Ovary (tissue), 9 donors: ENCODE measurements around the gene FAM120B. TPM values are rescaled to one million over a fixed set of nuclear protein-coding genes. Genes with fewer than 3 reads are reported as not detected.

ENCODE experiments used
- DNase-seq, 5 donors: peaks; one replicate each; pipeline ENCODE4 v3.0.0-alpha.2; 2019 to 2020
- H3K27ac ChIP-seq, 2 donors: fragments of 200-600 bp; one replicate each; pipeline versions ENCODE4 v1.5.1 to v1.8.0; 2019 to 2022
- H3K27me3 ChIP-seq: fragments of 200-600 bp; one replicate; pipeline ENCODE4 v1.8.0; 2022
- H3K36me3 ChIP-seq: fragments of 200-600 bp; sonication (generic); one replicate; pipeline ENCODE4 v1.5.1; 2019
- H3K4me1 ChIP-seq: one replicate; pipeline ENCODE4 v1.8.1; 2013; ENCODE audit warnings: mild to moderate bottlenecking, moderate library complexity; ENCODE audit not compliant: insufficient read depth
- H3K4me3 ChIP-seq: fragments of 200-600 bp; sonication (generic); one replicate; pipeline ENCODE4 v1.5.1; 2017
- H3K9me3 ChIP-seq, 2 donors: fragments of 200-600 bp in 1 of 2; sonication (generic) in 1 of 2; one replicate each; pipeline versions ENCODE4 v1.5.1 to v1.8.1; 2013 to 2019; ENCODE audit warnings: mild to moderate bottlenecking in 1 of 2, moderate library complexity in 1 of 2
- CTCF ChIP-seq, 3 donors: fragments of 450-650 bp in 2 of 3; fragments of 200-600 bp in 1 of 3; IDR thresholded peaks; one replicate each; pipeline versions ENCODE4 v1.5.1 to v1.8.0; 2016 to 2022; ENCODE audit warnings: antibody characterized with exemption in 3 of 3, mild to moderate bottlenecking in 1 of 3
- EP300 ChIP-seq: sonication (generic); formaldehyde crosslinking; IDR thresholded peaks from one replicate; pipeline ENCODE4 v1.6.1; 2017; ENCODE audit warnings: antibody characterized with exemption
- POLR2A ChIP-seq: fragments of 450-650 bp; IDR thresholded peaks from one replicate; pipeline ENCODE4 v1.6.1; 2017; ENCODE audit warnings: antibody characterized with exemption, mild to moderate bottlenecking, moderate library complexity
- WGBS, 3 donors: extraction: QIAGEN DNeasy Blood & Tissue Kit in 1 of 3; methylation state at CpG; one replicate each; pipeline versions ENCODE4 v1.1.5 to v1.1.7; 2013 to 2017; 5-methylcytosine and 5-hydroxymethylcytosine counted together
- intact Hi-C, 4 donors: fragments of 100-400 bp; cut with DNase I; formaldehyde crosslinking; loops; one replicate each; pipeline versions ENCODE4 v1.11.0 to v1.15.1; 2022 to 2023
- polyA plus RNA-seq, 2 donors: library from polyadenylated mRNA; stranded (reverse); fragments of 200-250 nt in 1 of 2; fragments of 350-450 nt in 1 of 2; fragmentation: Illumina TruSeq in 1 of 2; extraction: RNeasy Lipid Tissue Mini Kit (QIAGEN cat#74804) in 1 of 2; gene quantifications; one replicate each; pipeline ENCODE4 v1.2.3, GENCODE V29; 2013 to 2014
- total RNA-seq, 7 donors: library from RNA; depleted of rRNA in 2 of 7; stranded (reverse); fragments of >200 nt in 2 of 7; fragmentation: NEBNext Ultra II Directional in 3 of 7; extraction: Animal tissue kit (Norgen Biotek cat#: 25700) in 3 of 7; gene quantifications; one replicate each; pipeline versions ENCODE4 v1.1.0 to v1.2.4, GENCODE V29; 2016 to 2023
- donor health status: DM: no; HTN: no; CAD: no; lungs with moderate emphysema.
- donor health status: DM: no; HTN: no; CAD: no.
- donor health status: Bipolar disorder and iron deficiency.
- donor health status: DM: yes; HTN: yes; CAD: no.
- donor health status: DM: no; HTN: no; CAD: no.
- donor health status: DM: yes; HTN: yes; CAD: no.

The FAM120B gene
- total and polyA plus RNA-seq, 9 donors: 10.6 to 39.3 (median 28.4) TPM

GRCh38 chr6:170420791-170421776 lies 114.5 kb downstream of the FAM120B start:
- 83 to 86% (median 86%) methylated on average over 69 to 70 of the region's 70 CpGs for WGBS, 3 donors
- Histone ChIP-seq H3K27me3 (no peaks in the 10 kb centered on the region), H3K4me1 (no peaks in the 10 kb centered on the region), H3K4me3 (no peak overlapping the region), H3K36me3 (no peaks in the 10 kb centered on the region), H3K27ac (no peak overlapping the region), H3K9me3 (no peaks in the 10 kb centered on the region)
- intact Hi-C loops: no loop called here
- TF ChIP-seq POLR2A (no peak), CTCF (IDR thresholded peaks at IDR 0.05) (no peak), EP300 (no peak)
- no peak for DNase-seq

GRCh38 chr6:170421921-170422320 lies 115.4 kb downstream of the FAM120B start:
- H3K27me3 ChIP-seq: no peaks in the 10 kb centered on the region
- H3K36me3 ChIP-seq: no peaks in the 10 kb centered on the region
- intact Hi-C loops: no loop called here
- H3K4me3 ChIP-seq: no peak overlapping the region
- TF ChIP-seq EP300 (no peak), CTCF (IDR thresholded peaks at IDR 0.05) (no peak), POLR2A (no peak)
- 81 to 82% (median 82%) methylated on average over 10 of the region's 10 CpGs for WGBS, 3 donors
- no peaks in the 10 kb centered on the region for H3K4me1 ChIP-seq
- H3K27ac ChIP-seq: no peak overlapping the region
- H3K9me3 ChIP-seq: no peaks in the 10 kb centered on the region
- DNase-seq: no peak

- no peak for TF ChIP-seq CTCF (IDR thresholded peaks at IDR 0.05)
- TF ChIP-seq POLR2A: no peak
- no peak for TF ChIP-seq EP300
- no peak for DNase-seq
- WGBS, 3 donors: 36 to 42% (median 38%) methylated on average over 29 of the region's 29 CpGs
- no peaks in the 10 kb centered on the region for H3K27me3 ChIP-seq
- H3K36me3 ChIP-seq: no peaks in the 10 kb centered on the region
- H3K4me3 ChIP-seq: no peak overlapping the region
- H3K27ac ChIP-seq: no peak overlapping the region
- intact Hi-C loops: no loop called here
- no peaks in the 10 kb centered on the region for H3K4me1 ChIP-seq
- no peaks in the 10 kb centered on the region for H3K9me3 ChIP-seq
Measured at GRCh38 chr6:170423030-170423429, 116.5 kb downstream of the FAM120B start.

GRCh38 chr6:170423814-170424603 lies 117.5 kb downstream of the FAM120B start:
- no peak overlapping the region for H3K27ac ChIP-seq
- intact Hi-C loops: no loop called here
- 56 to 75% (median 64%) methylated on average over 19 of the region's 19 CpGs for WGBS, 3 donors
- H3K27me3 ChIP-seq: no peaks in the 10 kb centered on the region
- TF ChIP-seq CTCF (IDR thresholded peaks at IDR 0.05): no peak
- TF ChIP-seq POLR2A: no peak
- TF ChIP-seq EP300: no peak
- no peaks in the 10 kb centered on the region for H3K9me3 ChIP-seq
- no peak overlapping the region for H3K4me3 ChIP-seq
- no peaks in the 10 kb centered on the region for H3K4me1 ChIP-seq
- H3K36me3 ChIP-seq: no peaks in the 10 kb centered on the region
- DNase-seq: peak in 3 of 5 donors; percentile 41 to 60 (median 47)
